ENCODE data around the gene MGAT4B.
"Not testable (repeated sequence)": the region's sequence is repeated elsewhere in the genome, so short reads cannot be mapped to it uniquely, and the experiment has no call there.

The MGAT4B gene

GRCh38 chr5:179806250-179807048 lies at the start of gene MGAT4B:
TSS of gene MGAT4B (minus strand) at chr5:179806866. CDS start at chr5:179806583, 283 bp downstream.
- peak; percentile 84 for DNase-seq

- no peak for DNase-seq
Measured at GRCh38 chr5:179854356-179854755, 47.7 kb upstream of the MGAT4B start.

DNA sequence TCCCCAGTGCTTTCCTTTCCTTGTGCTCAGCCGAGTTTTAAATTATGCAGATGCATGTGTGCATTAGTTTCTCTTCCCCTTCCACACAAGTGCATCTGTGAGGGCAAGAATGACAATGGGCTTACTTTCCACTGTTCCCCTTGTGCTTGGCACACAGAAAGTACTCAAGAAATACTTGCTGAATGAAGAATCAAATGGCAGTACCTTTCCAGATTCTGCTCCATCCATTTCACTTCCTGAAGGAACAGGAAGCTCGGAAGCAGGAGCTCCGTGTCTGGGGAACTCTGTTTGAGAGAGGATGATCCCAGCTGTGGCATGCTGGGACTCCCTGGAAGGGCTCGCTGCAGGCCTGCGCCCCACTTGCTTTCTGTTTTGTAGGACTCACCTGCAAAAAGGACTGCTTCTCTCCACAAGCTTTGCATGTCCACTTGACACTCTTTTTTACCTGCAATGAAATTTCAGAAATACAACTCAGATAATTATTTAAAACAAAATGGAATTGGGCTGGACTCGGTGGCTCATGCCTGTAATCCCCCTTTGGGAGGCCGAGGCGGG lies 46.4 kb upstream of the MGAT4B start:
- no peak for DNase-seq

GRCh38 chr5:179841621-179842020 lies 35.0 kb upstream of the MGAT4B start:
- no peak for DNase-seq

GRCh38 chr5:179840766-179841165 lies 34.1 kb upstream of the MGAT4B start:
- no peak for DNase-seq

- no peak for DNase-seq
Measured at GRCh38 chr5:179840321-179840720, 33.7 kb upstream of the MGAT4B start.

- DNase-seq = no peak
Measured at GRCh38 chr5:179839328-179840256, 32.9 kb upstream of the MGAT4B start.

GRCh38 chr5:179837076-179838011 lies 30.7 kb upstream of the MGAT4B start:
- DNase-seq = no peak

DNA sequence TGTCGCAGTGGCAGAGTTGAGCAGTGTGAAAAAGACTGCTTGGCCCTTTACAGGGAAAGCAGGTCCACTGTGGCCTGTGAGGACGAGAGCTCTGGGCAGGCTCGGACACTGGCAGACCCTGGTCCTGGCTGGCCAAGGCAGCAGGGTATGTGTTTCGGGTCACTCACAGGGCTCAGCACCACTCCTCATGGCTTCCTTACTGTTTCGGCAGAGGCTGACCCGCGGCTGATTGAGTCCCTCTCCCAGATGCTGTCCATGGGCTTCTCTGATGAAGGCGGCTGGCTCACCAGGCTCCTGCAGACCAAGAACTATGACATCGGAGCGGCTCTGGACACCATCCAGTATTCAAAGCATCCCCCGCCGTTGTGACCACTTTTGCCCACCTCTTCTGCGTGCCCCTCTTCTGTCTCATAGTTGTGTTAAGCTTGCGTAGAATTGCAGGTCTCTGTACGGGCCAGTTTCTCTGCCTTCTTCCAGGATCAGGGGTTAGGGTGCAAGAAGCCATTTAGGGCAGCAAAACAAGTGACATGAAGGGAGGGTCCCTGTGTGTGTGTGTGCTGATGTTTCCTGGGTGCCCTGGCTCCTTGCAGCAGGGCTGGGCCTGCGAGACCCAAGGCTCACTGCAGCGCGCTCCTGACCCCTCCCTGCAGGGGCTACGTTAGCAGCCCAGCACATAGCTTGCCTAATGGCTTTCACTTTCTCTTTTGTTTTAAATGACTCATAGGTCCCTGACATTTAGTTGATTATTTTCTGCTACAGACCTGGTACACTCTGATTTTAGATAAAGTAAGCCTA lies 29.8 kb upstream of the MGAT4B start:
- peak; percentile 69 for DNase-seq

DNA sequence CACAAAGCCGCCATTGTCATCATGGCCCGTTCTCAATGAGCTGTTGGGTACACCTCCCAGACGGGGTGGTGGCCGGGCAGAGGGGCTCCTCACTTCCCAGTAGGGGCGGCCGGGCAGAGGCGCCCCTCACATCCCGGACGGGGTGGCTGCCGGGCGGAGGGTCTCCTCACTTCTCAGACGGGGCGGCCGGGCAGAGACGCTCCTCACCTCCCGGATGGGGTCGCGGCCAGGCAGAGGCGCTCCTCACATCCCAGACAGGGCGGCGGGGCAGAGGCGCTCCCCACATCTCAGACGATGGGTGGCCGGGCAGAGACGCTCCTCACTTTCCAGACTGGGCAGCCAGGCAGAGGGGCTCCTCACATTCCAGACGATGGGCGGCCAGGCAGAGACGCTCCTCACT lies 28.2 kb upstream of the MGAT4B start:
- not testable (repeated sequence) for DNase-seq

DNA sequence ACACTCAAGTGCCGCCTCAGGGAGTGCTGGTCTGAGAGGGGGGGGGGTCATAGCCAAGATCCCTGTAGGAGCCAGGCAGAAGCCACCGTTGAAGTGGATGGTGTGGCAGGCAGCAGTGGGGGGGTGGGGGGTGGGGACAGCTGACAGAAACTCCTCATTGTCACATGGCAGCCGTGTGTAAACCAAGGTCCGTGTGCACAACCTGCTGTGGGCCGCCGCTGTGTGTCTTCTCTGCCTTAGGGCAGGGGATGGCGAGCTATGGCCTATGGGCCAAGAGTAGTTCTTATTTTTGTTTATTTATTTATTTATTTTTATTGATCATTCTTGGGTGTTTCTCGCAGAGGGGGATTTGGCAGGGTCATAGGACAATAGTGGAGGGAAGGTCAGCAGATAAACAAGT lies 27.5 kb upstream of the MGAT4B start:
- DNase-seq = no peak

GRCh38 chr5:179833709-179834070 lies 27.0 kb upstream of the MGAT4B start:
- no peak for DNase-seq

DNA sequence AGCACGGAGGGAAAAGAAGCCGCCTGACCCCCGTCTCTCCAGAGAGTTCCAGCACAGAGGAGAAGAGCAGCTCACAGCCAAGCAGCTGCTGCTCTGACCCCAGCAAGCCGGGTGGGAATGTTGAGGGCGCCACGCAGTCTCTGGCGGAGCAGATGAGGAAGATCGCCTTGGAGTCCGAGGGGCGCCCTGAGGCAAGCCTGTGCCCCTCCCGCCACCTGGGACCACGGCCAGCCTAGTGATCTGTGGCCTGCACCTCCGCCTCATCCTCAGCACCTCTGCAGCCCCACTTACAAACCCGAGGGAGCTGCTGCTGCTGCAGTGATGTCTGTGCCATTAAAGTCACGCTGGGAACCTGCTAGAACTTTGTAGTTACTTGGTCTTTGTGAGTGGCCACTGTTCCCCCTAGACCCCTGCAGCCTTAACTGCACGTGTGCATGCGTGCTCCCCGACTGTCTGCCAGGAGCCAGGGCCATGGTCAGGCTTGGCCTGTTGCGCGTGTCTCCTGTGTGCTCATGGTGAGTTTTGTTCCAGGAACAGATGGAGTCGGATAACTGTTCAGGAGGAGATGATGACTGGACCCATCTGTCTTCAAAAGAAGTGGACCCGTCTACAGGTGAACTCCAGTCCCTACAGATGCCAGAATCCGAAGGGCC lies 26.5 kb upstream of the MGAT4B start:
- DNase-seq = no peak

- DNase-seq = no peak
Measured at GRCh38 chr5:179832039-179832745, 25.5 kb upstream of the MGAT4B start.

- DNase-seq = no peak
Measured at GRCh38 chr5:179830818-179831468, 24.3 kb upstream of the MGAT4B start.

DNA sequence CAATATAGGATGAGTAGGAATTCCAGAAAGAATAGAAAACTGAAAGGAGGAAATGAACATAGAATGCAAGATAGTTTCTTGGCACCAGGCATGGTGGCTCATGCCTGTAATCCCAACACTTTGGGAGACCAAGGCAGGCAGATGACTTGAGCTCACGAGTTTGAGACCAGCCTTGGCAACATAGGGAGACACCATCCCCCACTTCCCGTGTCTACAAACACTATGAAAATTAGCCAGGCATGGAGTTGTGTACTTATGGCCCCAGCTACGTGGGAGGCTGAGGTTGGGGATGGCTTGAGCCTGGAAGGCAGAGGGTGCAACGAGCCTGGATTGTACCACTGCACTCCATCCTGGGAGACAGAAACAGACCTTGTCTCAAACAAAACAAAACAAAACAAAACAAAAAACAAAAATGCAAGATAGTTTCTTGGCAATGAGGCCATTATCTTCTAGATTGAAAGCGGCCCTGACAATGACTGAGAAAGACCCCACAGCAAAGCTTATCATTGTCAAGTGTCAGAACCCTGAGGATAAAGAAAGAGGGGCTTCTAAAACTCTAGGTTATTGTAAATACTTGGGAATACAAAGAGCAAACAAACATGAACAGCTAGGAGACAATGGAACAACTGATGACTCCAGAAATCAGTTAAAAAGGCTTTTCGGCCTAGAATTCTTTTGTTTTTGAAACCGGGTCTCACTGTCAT lies 23.2 kb upstream of the MGAT4B start:
- DNase-seq = no peak

- DNase-seq = no peak
Measured at GRCh38 chr5:179828756-179829421, 22.2 kb upstream of the MGAT4B start.

DNA sequence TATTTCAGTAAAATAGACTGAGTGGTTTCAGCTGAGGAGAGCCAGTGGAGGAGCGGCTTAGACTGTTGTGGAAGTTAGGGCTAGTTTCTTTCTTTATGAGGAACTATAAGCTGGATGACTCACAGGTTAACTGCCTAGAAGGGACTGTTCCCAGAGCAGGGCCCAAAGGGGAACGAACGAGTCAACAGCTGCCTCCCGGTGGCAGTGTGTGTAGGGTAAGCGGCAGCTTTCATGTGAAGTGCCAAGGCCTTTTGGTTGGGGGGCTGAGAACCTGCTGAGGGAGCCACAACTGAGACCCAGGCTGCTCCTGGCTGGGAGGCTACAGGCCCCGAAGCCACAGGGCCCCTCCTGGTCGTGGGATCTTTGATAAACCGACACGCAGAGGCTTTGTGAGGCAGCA lies 21.0 kb upstream of the MGAT4B start:
- DNase-seq = peak; percentile 78

Data from activated CD8-positive, alpha-beta memory T cell treated with anti-CD3 and anti-CD28 coated beads, Interleukin-2, amount 50 U/mL, for 48 hours (primary cell).